Ramos (cell line): ENCODE results near the gene HEATR5B.

Experiments
- in situ Hi-C: fragments of 300-500 bp; cut with MboI; formaldehyde crosslinking; loops from one replicate; pipeline ENCODE4 v1.14.3; 2022; ENCODE audit warnings: low sequenced_read_pairs; ENCODE audit not compliant: unreplicated experiment

Gene HEATR5B

GRCh38 chr2:37083873-37084794 is at the start of gene HEATR5B, which contains the start of gene GPATCH11:
Gene HEATR5B, minus strand, starts transcription at chr2:37084372. Its CDS starts 958 bp downstream, at chr2:37083414.
Gene GPATCH11, plus strand, starts transcription at chr2:37084518. Its CDS starts 3,864 bp downstream, at chr2:37088382.
- in situ Hi-C loops: no loop called here

GRCh38 chr2:37132914-37133313 is 48.7 kb upstream of the HEATR5B start:
- in situ Hi-C loops: no loop called here

- in situ Hi-C loops: no loop called here
Observed at GRCh38 chr2:37125416-37125815, 41.2 kb upstream of the HEATR5B start.

- in situ Hi-C loops: no loop called here
Observed at GRCh38 chr2:37119157-37119556, 35.0 kb upstream of the HEATR5B start.

- in situ Hi-C loops: no loop called here
Observed at GRCh38 chr2:37117566-37117965, 33.4 kb upstream of the HEATR5B start.

- in situ Hi-C loops: no loop called here
Observed at GRCh38 chr2:37111958-37112357, 27.8 kb upstream of the HEATR5B start.

- in situ Hi-C loops: no loop called here
Observed at GRCh38 chr2:37110306-37111212, 26.4 kb upstream of the HEATR5B start.

GRCh38 chr2:37109523-37109922 is 25.4 kb upstream of the HEATR5B start:
- in situ Hi-C loops: no loop called here

GRCh38 chr2:37105150-37105549 is 21.0 kb upstream of the HEATR5B start:
- in situ Hi-C loops: no loop called here

GRCh38 chr2:37104178-37104577 is 20.0 kb upstream of the HEATR5B start:
- in situ Hi-C loops: no loop called here

- in situ Hi-C loops: no loop called here
Observed at GRCh38 chr2:37102588-37102987, 18.4 kb upstream of the HEATR5B start.

- in situ Hi-C loops: no loop called here
Observed at GRCh38 chr2:37100054-37100453, 15.9 kb upstream of the HEATR5B start.

GRCh38 chr2:37098416-37099118 is 14.4 kb upstream of the HEATR5B start:
- in situ Hi-C loops: no loop called here

GRCh38 chr2:37096568-37096967 is 12.4 kb upstream of the HEATR5B start:
- in situ Hi-C loops: no loop called here

GRCh38 chr2:37091873-37092272 is 7.7 kb upstream of the HEATR5B start:
- in situ Hi-C loops: no loop called here

GRCh38 chr2:37090019-37090477 is 5.9 kb upstream of the HEATR5B start:
- in situ Hi-C loops: no loop called here

- in situ Hi-C loops: no loop called here
Observed at GRCh38 chr2:37085731-37086147, 1.6 kb upstream of the HEATR5B start.

- in situ Hi-C loops: no loop called here
Observed at GRCh38 chr2:37084797-37085196, 625 bp upstream of the HEATR5B start.

- in situ Hi-C loops: no loop called here
Observed at GRCh38 chr2:37080689-37081088, 3.5 kb downstream of the HEATR5B start.

- in situ Hi-C loops: no loop called here
Observed at GRCh38 chr2:37080266-37080665, 3.9 kb downstream of the HEATR5B start.
